Stimulated activated CD8-positive, alpha-beta memory T cell treated with anti-CD3 and anti-CD28 coated beads, Interleukin-2, amount 100 ng/mL, for 48 hours (primary cell): Measurements from ENCODE around the gene NRROS.

Experiments used
- DNase-seq, 2 donors: peaks; one replicate each; pipeline ENCODE4 v3.0.0-alpha.2; 2020; ENCODE audit warnings: low read depth in 2 of 2

The NRROS gene

DNA sequence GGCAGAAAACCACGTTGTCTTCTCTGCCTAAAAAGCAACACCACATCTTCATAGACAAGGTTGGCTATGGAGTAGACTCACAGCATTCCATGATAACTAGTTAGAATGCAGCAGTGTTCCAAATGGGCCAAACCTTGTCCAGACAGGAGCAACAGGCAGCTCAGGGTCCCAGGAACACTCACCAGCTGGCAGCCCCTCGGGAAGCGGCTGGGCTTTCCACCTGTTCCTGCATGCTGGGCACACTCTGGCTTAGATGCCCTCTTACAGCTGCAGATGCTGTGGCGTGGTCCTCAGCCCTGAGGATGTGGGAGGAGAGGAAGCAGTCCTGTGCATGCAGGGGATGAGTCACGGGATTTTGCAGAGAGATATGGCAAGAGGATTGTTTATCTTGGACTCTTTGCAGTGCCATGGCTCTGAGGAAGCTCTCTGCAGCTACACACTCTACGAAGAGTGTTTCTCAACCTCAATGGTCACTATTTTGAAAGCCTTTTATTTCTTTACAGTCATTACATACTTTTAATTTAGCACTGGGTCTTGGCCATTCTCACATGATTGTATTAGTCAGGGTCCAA lies 11.3 kb downstream of the NRROS start:
- no peak for DNase-seq

DNA sequence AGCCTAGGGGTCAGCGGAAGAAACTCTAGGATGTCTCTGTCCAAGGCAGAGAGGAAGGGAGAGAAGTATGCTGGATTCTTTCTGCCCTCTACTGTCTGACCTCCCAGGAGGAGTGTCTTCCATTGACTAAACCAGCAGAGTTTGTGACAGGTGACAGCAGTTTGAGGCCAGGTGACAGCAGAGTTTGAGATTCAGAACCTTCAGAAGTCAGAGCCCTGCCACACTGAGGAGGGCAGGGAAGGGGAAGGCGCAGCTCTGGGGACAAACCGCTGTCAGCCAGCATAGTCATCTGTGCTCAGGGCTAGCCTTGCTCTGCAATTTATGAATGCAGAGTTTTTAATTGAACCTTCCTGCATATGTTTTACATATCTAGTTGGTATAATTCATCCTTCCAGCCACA lies 12.3 kb downstream of the NRROS start:
- no peak for DNase-seq

DNA sequence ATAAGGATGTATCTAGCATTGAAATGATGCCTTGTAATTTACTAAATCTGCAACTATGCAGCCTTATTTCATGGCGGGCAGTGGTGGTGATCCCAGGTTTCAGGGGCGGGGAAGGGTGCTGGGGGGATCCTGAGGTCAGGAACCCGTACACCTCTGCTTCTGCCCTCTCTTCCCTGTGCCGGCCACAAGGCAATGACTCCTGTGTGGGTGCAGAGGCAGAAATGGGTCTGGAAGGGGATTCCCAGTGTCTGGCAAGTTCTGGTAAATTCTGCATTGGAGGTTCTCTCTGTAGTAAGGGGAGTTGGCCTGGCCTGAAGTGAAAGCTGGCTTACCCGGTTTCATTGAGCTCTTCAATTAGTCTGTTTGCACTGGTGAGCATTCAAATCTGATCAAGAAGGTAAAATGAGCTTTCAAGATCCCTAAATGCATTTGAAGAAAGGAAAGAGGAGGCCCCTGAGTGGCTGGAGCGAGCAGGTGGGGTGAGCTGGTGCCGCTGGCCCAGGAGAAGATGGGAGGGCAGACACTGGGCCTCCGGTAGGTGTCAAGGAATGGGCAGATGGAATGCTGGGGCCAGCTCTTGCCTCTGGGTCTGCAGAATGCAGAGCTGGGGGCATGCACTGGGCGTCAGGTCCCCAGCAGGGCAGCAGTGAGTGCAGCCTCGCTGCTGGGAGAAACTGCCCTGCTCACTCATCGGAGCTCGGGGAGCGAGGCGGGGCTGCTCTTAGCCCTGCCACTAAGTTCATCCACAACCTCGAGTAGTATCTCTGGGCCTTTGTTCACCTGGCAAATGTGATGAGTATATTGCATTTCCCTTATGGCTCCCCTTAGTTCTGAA lies 13.7 kb downstream of the NRROS start:
- DNase-seq: no peak

DNA sequence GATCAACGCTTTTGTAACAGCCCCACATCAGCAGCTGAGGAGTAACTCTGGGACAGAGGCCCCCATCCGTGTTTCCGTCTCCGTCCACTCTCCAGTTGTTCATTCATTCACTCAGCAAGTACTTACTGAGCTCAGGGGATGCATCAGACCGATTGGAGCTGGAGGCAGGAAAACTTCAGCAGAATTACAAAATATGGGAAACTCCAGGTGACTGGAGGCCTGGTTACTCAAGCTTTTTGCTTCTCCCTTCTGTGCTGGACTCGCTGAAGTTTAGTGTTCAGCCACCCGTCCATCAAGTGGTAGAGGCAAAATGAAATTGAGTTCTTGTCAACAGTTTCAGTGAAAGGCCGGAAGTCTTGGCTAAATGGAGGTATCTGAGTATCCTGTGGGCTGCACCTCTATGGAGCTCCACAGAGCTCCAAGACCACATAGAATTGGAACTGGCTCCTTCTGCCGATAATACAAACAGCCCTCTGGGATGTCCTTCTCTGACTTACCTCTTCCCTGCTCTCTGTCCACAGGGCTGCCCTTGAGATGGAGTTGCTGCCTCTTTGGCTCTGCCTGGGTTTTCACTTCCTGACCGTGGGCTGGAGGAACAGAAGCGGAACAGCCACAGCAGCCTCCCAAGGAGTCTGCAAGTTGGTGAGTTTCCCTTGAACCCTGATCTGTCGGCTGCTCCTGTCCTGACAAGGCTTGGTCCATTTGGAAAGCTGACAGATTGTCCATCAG lies 14.7 kb downstream of the NRROS start:
- no peak for DNase-seq

DNA sequence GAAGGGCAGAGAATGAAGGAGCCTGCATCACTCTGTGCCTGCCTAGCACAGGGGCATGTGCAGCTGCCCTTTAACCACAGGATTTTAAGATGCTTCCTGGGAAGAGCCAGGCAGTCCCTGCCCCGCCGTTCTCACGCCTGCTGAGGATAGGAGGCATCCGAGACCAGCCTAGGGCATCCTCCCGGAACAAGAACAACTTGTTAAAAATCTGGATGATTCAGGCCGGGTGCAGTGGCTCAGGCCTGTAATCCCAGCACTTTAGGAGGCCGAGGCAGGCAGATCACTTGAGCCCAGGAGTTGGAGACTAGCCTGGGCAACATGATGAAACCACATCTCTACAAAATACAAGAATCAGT lies 15.2 kb downstream of the NRROS start:
- DNase-seq: no peak

DNA sequence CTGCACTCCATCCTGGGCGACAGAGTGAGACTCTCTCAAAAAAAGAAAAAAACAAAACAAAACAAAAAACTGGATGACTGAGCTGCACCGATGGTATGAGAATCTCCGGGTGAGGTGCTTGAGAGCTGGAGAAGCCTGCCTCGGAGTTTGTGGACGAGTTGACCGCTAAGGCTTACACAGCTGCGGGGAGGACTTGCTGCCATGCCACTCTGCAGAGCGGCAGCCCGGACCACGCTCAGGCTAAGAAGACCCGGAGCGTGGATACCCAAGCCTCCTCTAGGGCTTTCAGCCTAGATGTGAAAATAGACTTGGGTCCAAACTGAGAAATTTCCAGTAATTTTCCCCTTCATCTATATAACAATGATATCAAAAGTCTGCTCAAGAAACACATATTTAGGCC lies 16.0 kb downstream of the NRROS start:
- no peak for DNase-seq

DNA sequence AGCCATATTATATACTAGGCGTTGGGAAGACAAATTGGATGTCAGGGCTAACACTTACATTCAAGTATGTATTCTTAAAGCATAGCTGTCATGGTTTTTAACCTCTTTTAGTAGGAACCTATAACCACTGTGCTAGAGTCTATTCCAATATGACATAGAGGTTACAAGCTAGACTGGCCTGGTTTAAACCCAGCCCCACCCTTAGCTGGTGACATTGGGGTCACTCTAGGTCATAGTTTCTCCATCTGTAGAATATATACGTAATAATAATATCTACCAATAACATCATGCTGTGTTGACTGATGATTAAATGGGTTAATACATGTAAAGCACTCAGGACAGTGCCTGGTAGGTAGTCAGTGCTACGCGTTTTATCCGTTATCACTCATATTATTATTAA lies 16.7 kb downstream of the NRROS start:
- DNase-seq: no peak

DNA sequence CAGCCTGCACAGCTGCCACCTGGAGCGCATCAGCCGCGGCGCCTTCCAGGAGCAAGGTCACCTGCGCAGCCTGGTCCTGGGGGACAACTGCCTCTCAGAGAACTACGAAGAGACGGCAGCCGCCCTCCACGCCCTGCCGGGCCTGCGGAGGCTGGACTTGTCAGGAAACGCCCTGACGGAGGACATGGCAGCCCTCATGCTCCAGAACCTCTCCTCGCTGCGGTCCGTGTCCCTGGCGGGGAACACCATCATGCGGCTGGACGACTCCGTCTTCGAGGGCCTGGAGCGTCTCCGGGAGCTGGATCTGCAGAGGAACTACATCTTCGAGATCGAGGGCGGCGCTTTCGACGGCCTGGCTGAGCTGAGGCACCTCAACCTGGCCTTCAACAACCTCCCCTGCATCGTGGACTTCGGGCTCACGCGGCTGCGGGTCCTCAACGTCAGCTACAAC lies 20.4 kb downstream of the NRROS start:
- DNase-seq: no peak

DNA sequence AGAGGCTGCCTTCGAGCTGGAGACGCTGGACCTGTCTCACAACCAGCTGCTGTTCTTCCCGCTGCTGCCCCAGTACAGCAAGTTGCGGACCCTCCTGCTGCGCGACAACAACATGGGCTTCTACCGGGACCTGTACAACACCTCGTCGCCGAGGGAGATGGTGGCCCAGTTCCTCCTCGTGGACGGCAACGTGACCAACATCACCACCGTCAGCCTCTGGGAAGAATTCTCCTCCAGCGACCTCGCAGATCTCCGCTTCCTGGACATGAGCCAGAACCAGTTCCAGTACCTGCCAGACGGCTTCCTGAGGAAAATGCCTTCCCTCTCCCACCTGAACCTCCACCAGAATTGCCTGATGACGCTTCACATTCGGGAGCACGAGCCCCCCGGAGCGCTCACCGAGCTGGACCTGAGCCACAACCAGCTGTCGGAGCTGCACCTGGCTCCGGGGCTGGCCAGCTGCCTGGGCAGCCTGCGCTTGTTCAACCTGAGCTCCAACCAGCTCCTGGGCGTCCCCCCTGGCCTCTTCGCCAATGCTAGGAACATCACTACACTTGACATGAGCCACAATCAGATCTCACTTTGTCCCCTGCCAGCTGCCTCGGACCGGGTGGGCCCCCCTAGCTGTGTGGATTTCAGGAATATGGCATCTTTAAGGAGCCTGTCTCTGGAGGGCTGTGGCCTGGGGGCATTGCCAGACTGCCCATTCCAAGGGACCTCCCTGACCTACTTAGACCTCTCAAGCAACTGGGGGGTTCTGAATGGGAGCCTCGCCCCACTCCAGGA lies 21.1 kb downstream of the NRROS start:
- no peak for DNase-seq

DNA sequence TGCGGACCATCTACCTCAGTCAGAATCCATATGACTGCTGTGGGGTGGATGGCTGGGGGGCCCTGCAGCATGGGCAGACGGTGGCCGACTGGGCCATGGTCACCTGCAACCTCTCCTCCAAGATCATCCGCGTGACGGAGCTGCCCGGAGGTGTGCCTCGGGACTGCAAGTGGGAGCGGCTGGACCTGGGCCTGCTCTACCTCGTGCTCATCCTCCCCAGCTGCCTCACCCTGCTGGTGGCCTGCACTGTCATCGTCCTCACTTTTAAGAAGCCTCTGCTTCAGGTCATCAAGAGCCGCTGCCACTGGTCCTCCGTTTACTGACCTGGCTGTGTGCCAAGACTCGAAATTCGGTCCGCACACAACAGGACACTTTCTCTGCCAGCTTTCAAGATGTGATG lies 21.9 kb downstream of the NRROS start:
- DNase-seq: no peak

DNA sequence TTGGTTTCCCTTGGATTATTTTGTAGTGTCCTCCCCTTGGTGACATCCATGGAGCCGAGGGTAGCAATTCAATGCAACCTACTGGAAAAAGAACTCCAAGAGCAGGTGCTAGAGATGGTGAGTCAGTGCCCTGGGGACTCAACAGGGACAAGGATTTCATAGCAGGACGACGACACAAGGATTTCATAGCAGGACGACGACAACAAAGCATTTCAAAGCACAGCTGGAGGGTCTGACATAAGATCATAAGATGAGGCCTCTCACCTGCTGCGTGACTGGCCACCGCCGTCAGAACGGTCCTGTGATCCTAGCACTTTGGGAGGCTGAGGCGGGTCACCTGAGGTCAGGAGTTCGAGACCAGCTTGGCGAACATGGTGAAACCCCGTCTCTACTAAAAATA lies 22.5 kb downstream of the NRROS start:
- no peak for DNase-seq

DNA sequence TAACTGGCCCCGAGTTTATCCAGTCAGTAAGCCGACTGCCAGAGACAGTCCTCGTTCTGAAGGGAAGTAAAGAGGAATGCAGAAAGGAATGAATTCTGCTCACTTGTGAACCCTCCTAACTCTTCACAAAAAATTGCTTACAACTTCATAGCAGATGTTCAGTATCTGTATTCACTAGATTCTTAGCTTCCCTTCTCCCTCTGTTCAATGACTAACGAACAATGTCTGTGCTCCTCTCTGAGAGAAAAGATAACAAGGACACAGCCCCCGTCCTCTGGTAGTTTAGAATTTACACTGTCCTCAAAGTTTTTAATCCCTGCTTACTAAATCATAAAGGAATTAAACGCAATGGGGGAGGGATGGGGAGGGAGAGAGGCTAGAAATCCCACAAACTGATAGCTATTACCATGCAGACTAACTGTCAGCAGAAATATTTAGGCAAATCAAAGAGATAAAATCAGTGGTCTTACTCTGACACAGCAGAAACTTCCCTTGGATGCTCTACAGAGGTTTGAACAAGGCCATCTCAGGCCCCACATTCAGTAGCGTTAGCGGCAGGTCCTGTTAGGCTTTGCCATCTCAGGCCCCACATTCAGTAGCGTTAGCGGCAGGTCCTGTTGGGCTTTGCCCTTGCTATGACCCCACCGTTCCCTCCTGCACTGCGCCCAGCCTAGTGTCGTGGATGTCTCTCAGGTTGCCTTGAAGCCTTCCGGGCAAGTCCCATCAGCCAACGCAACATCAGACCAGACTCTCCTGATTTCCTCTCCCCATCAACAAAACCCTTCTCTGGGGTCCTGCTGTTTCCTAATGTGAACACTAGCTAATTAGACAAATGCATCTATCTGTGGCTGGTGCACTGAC lies 23.4 kb downstream of the NRROS start:
- DNase-seq: no peak

DNA sequence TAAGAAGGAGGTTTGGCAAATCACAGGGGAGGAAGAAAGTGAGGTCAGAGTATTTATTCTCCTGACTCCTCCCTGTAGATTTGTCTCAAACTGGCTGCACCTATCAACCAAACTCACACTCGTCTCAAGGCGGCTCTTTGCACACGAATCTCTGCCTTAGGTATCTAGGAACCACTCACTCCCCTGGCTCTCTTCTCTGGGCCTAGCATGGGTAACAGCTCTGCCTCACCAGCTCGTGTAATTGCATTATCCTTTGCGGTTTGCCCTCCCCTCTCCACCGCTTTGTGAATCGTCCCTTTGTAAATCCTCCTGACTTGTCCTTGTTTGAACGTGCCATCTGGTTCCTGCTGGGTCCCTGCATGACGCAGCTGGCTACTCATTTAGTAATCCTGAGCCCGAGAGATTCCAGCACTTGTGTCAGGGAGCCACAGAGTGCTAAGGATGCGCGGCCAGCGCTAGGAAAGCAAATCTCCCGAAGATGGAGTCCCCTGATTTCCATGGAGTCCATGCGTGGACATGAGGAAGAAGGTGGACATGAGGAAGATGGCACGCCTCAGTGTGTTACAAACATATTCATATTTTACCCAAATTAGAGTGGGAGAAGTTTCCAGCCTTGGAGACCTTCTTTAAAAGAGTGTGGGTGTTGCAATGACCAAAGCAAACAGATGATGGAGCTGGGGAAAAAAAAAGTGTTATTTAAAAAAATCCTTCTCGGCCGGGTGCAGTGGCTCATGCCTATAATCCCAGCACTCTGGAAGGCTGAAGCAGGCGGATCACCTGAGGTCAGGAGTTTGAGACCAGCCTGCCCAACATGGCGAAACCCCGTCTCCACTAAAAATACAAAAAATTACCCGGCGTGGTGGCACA lies 26.7 kb downstream of the NRROS start:
- no peak for DNase-seq

DNA sequence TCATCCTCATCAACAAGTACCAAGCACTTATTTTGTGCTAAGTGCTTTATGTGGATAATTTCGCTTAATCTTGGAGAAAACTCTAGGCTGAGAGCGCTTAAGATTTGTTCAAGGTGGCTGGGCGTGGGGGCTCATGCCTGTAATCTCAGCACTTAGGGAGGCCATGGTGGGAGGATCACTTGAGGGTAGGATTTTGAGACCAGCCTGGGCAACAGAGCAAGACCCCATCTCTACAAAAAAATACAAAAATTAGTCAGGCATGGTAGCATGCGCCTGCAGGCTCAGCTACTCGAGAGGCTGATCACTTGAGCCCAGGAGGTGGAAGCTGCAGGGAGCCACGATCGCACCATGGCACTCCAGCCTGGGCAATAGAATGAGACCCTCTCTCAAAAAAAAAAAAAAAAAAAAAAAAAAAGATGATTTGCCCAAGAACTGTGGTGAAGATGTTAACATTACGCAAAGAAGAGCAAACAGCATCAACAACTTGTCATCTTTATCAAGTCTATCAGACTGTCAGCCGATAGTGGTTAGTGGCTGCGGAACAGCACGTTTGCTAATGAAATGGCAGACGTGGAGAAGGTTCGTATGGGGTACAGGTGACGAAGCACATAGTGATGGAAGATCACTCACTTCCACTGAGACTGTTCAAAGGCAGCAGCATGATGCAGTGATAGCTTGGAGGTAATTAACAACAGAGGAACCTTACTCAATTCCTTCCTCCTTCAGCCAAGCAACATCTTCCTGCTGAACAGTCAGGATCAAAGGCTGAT lies 27.7 kb downstream of the NRROS start:
- no peak for DNase-seq

DNA sequence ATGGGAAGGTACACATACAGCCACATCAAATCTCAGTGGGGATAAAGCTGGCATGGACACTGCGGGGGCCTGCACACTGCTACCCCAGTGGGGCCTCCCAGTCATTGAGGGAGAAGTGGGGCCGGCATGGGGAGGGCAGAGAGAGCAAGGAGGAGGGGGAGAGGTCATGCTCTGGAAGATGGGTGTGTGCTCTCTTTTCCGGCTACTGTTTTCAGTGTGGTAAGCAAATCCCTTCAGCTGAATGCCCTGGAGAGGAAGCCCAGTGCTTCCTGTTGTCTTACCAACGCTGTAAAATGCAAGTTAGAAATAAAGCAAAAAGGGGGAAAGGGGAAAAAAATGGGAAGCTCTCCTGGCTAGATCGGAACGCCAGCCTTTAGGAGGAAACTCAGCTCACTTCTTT lies 30.8 kb downstream of the NRROS start:
- DNase-seq: no peak

DNA sequence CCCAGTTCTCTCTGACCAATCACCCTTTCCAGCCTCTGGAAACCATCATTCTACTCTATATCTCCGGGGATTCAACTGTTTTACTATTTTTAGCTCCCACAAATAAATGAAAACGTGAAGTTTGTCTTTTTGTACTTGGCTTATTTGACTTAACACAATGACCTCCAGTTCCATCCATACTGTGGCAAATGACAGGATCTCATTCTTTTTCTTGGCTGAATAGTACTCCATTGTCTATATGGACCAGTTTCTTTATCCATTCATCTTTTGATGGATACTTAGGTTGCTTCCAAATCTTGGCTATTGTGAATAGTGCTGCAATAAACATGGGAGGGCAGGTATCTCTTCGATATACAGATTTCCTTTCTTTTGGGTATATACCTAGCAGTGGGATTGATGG lies 34.1 kb downstream of the NRROS start:
- DNase-seq: no peak

DNA sequence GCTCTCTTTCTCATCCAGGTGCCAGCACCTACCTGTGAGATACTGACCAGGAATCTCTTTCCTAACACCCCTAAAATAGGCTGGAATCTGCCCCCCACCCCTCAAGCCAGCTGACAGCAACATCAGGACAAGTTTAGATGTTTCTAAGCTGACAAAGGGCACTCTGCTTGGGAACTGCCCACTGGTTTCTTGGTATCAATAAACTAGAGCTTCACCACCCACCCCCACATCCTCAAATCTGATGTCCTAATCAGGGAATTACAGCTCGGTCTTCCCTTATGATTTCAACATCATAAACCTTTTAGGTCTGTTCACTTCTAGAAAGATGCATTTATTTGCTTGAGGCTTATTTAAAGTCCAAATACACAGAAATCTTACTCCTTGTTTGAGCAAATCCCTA lies 37.9 kb downstream of the NRROS start:
- no peak for DNase-seq

DNA sequence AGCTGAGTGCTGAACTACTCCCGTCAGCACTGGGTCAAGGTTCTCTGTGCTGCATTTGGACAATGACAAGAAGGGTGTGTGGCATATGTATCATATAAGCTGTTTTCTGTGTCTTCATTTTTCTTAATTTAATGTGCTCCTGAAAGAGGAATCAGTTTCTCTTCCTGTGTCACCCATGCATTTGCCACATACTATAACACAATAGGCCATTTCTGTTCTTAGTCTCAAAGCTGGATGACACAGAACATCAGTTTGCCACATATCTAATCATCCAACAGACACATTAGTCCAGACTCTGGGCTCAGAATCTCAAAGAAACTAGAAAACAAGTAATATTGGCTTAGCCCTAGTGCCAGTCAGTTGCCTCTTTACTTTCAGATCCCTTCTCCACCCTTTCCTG lies 38.4 kb downstream of the NRROS start:
- DNase-seq: no peak

DNA sequence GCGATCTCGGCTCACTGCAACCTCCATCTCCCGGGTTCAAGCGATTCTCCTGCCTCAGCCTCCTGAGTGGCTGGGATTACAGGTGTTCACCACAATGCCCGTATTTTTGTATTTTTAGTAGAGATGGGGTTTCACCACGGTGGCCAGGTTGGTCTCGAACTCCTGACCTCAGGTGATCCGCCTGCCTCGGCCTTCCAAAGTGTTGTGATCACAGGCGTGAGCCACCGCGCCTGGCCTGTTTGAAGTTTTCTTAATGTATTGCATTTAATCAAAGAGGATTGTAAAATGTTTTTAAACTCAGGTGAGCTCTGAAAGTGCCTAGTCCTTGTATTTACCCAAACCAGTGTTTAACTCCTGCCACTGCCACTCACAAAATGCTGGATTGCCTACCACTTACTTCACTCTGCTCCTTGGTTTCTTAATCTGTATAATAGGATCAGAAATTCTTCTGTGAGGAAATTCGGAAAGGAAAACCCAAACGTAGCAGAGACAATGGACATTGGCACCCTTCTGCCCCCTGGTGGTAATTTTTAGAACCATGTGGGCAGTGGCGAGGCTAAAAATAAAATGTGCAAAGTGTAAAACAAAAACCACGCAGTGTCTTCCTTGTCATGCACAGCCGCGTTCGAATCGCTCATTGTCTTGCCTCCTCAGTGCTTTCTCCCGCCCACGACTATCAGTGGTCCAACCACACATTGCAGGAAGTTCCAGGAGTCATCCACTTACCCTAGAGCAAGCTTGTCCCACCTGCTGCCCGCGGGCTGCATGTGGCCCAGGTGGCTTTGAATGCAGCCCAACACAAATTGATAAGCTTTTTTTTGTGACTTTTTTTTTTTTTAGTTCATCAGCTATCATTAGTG lies 45.3 kb downstream of the NRROS start:
- peak; percentile 43 to 48 for DNase-seq
